Measurements from ENCODE around the gene RAB37. TPM values are rescaled to one million over a fixed set of nuclear protein-coding genes. Genes with fewer than 3 reads are reported as not detected.
A peak's percentile ranks its signal among the peaks of the same experiment; 100 is the strongest.

The RAB37 gene
- total and polyA plus RNA-seq, 3 experiments from 2014 or later: 5.8 to 125 (median 6.0) TPM

DNA sequence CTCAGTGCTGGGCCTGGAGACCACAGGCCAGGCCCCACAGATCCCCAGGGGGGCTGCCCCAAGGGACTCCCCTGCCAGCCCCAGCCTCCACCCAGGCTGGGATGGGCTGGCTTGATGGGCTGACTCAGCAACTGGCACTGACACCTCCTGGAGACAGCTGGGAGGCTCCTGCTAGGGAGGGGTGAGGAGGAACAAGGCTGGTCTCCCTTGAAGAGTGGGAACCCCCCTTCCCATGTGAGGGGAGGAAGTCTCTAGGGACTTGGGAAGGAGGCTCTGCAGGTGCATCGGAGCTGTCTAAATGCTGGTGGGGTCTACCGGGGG, 21.8 kb downstream of the RAB37 start:
- POLR2A ChIA-PET: interaction anchor here (1.3 to 3.2 kb wide), 6 partner anchors 9 to 103 kb away, joined by 3 to 38 read pairs (median 8); partner anchors contain the start of gene NHERF1
- peak overlapping the region; percentile 76 to 96 (median 90) for H3K27ac Mint-ChIP-seq
- Histone ChIP-seq H3K36me3 (ENCODE audit: insufficient read depth, low read length) (peaks cover 14% of the 10 kb centered on the region), H3K27ac (ENCODE audit: low read depth, low read length) (peak overlapping the region; percentile 20), H3K27me3 (ENCODE audit: insufficient read depth, low read length, poor library complexity, severe bottlenecking) (no peaks in the 10 kb centered on the region), H3K9me3 (ENCODE audit: low read length) (no peaks in the 10 kb centered on the region), H3K4me3 (ENCODE audit: low read length) (peak overlapping the region; percentile 57), H3K4me1 (ENCODE audit: insufficient read depth, low read length) (peaks cover 96% of the 10 kb centered on the region)
- no peak for DNase-seq
- H3K9me3 Mint-ChIP-seq: no peaks in the 10 kb centered on the region
- peak overlapping the region; percentile 62 to 90 (median 85) for H3K4me3 Mint-ChIP-seq
- no peaks in the 10 kb centered on the region for H3K27me3 Mint-ChIP-seq
- peaks cover 74 to 88% (median 78%) of the 10 kb centered on the region in 3 donors for H3K4me1 Mint-ChIP-seq
- CTCF ChIA-PET: interaction anchor here (0.7 to 15.2 kb wide), 11 partner anchors 8 to 111 kb away, joined by 3 to 214 read pairs (median 5); partner anchors contain the start of genes NAT9, NHERF1 and RAB37
- H3K36me3 Mint-ChIP-seq: peaks cover 0 to 45% (median 3%) of the 10 kb centered on the region in 3 donors

GRCh38 chr17:74759243-74759801, 22.3 kb downstream of the RAB37 start:
- Histone ChIP-seq H3K27me3 (ENCODE audit: insufficient read depth, low read length, poor library complexity, severe bottlenecking) (no peaks in the 10 kb centered on the region), H3K4me3 (ENCODE audit: low read length) (peak overlapping the region; percentile 57), H3K9me3 (ENCODE audit: low read length) (no peaks in the 10 kb centered on the region), H3K4me1 (ENCODE audit: insufficient read depth, low read length) (peaks cover 91% of the 10 kb centered on the region), H3K36me3 (ENCODE audit: insufficient read depth, low read length) (peaks cover 14% of the 10 kb centered on the region), H3K27ac (ENCODE audit: low read depth, low read length) (no peak overlapping the region)
- Mint-ChIP-seq H3K4me3 (peak overlapping the region; percentile 55 to 90 (median 85)), H3K9me3 (no peaks in the 10 kb centered on the region), H3K36me3 (peaks cover 0 to 49% (median 3%) of the 10 kb centered on the region in 3 donors), H3K27ac (peak overlapping the region; percentile 81 to 96 (median 90)), H3K4me1 (peaks cover 73 to 87% (median 73%) of the 10 kb centered on the region in 3 donors), H3K27me3 (no peaks in the 10 kb centered on the region)
- ChIA-PET POLR2A (interaction anchor here (1.2 to 3.2 kb wide), 7 partner anchors 9 to 102 kb away, joined by 3 to 38 read pairs (median 7); partner anchors contain the start of gene NHERF1), CTCF (interaction anchor here (0.7 to 15.2 kb wide), 12 partner anchors 8 to 112 kb away, joined by 3 to 214 read pairs (median 4); partner anchors contain the start of genes NAT9, NHERF1 and RAB37)
- peak; percentile 46 to 77 (median 59) for DNase-seq

DNA sequence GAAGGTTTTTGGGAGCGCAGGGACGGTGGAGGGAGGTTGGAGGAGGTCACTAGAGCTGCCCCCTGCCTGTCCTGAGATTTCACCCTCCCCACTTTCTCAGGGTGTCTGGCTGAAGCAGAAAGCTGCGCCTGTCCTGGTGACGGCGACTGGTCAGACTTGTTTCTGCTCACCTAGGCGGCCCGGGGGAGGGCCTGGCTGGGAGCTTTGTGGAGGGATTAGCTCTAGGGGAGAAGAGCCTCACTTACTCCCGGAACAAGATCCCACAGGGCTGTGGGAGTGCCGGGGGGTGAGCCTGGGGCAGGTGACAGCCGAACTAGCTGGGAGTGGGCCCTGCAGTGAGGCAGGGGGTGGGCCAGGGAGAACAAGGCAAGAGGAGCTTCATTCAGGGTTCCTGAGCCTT, 22.9 kb downstream of the RAB37 start:
- no peaks in the 10 kb centered on the region for H3K27me3 ChIP-seq (ENCODE audit: insufficient read depth, low read length, poor library complexity, severe bottlenecking)
- Mint-ChIP-seq H3K4me3 (peak overlapping the region; percentile 55 to 90 (median 85)), H3K27me3 (no peaks in the 10 kb centered on the region), H3K36me3 (peaks cover 0 to 51% (median 3%) of the 10 kb centered on the region in 3 donors), H3K9me3 (no peaks in the 10 kb centered on the region), H3K4me1 (peaks cover 67 to 84% (median 69%) of the 10 kb centered on the region in 3 donors), H3K27ac (peak overlapping the region; percentile 81 to 95 (median 90))
- no peak overlapping the region for H3K27ac ChIP-seq (ENCODE audit: low read depth, low read length)
- H3K4me1 ChIP-seq (ENCODE audit: insufficient read depth, low read length): peaks cover 85% of the 10 kb centered on the region
- H3K4me3 ChIP-seq (ENCODE audit: low read length): peak overlapping the region; percentile 57
- no peak for DNase-seq
- H3K9me3 ChIP-seq (ENCODE audit: low read length): no peaks in the 10 kb centered on the region
- H3K36me3 ChIP-seq (ENCODE audit: insufficient read depth, low read length): peaks cover 14% of the 10 kb centered on the region
- ChIA-PET POLR2A (interaction anchor here (0.7 to 3.2 kb wide), 8 partner anchors 10 to 102 kb away, joined by 3 to 38 read pairs (median 6); partner anchors contain the start of gene NHERF1), CTCF (interaction anchor here (0.8 to 15.2 kb wide), 8 partner anchors 8 to 105 kb away, joined by 4 to 214 read pairs (median 37); partner anchors contain the start of genes NAT9, NHERF1 and RAB37)

- Histone ChIP-seq H3K27ac (ENCODE audit: low read depth, low read length) (peak overlapping the region; percentile 39), H3K4me3 (ENCODE audit: low read length) (no peak overlapping the region), H3K4me1 (ENCODE audit: insufficient read depth, low read length) (peaks cover 79% of the 10 kb centered on the region), H3K36me3 (ENCODE audit: insufficient read depth, low read length) (peaks cover 14% of the 10 kb centered on the region), H3K27me3 (ENCODE audit: insufficient read depth, low read length, poor library complexity, severe bottlenecking) (no peaks in the 10 kb centered on the region), H3K9me3 (ENCODE audit: low read length) (no peaks in the 10 kb centered on the region)
- Mint-ChIP-seq H3K4me1 (peaks cover 60 to 78% (median 64%) of the 10 kb centered on the region in 3 donors), H3K36me3 (peaks cover 0 to 50% (median 3%) of the 10 kb centered on the region in 3 donors), H3K27ac (peak overlapping the region; percentile 63 to 91 (median 75)), H3K4me3 (peak overlapping the region in 6 of 7 donors; percentile 54 to 85 (median 71)), H3K9me3 (no peaks in the 10 kb centered on the region), H3K27me3 (no peaks in the 10 kb centered on the region)
- ChIA-PET CTCF (interaction anchor here (1.2 to 15.2 kb wide), 9 partner anchors 7 to 381 kb away, joined by 3 to 214 read pairs (median 31); partner anchors contain the start of genes NAT9, NHERF1 and RAB37), POLR2A (interaction anchor here (0.7 to 3.2 kb wide), 8 partner anchors 9 to 24 kb away, joined by 3 to 38 read pairs (median 7); partner anchors contain the start of gene NHERF1)
- no peak for DNase-seq
Measured at GRCh38 chr17:74760404-74761105, 23.5 kb downstream of the RAB37 start.

GRCh38 chr17:74761419-74761818, 24.4 kb downstream of the RAB37 start:
- Mint-ChIP-seq H3K27ac (peak overlapping the region in 7 of 8 donors; percentile 32 to 93 (median 75)), H3K27me3 (no peaks in the 10 kb centered on the region), H3K36me3 (peaks cover 0 to 56% (median 5%) of the 10 kb centered on the region in 3 donors), H3K4me3 (peak overlapping the region in 5 of 7 donors; percentile 24 to 82 (median 37)), H3K4me1 (peaks cover 62 to 79% (median 63%) of the 10 kb centered on the region in 3 donors), H3K9me3 (no peaks in the 10 kb centered on the region)
- H3K9me3 ChIP-seq (ENCODE audit: low read length): no peaks in the 10 kb centered on the region
- H3K36me3 ChIP-seq (ENCODE audit: insufficient read depth, low read length): peaks cover 20% of the 10 kb centered on the region
- POLR2A ChIA-PET: interaction anchor here (1.0 to 2.7 kb wide), 3 partner anchors 11 to 25 kb away, joined by 3 to 16 read pairs (median 5); no protein-coding TSS in a partner anchor
- H3K27ac ChIP-seq (ENCODE audit: low read depth, low read length): no peak overlapping the region
- H3K4me1 ChIP-seq (ENCODE audit: insufficient read depth, low read length): peaks cover 71% of the 10 kb centered on the region
- no peaks in the 10 kb centered on the region for H3K27me3 ChIP-seq (ENCODE audit: insufficient read depth, low read length, poor library complexity, severe bottlenecking)
- CTCF ChIA-PET: interaction anchor here (1.2 to 15.2 kb wide), 6 partner anchors 12 to 382 kb away, joined by 3 to 214 read pairs (median 18); partner anchors contain the start of genes NAT9 and RAB37
- DNase-seq: no peak
- no peak overlapping the region for H3K4me3 ChIP-seq (ENCODE audit: low read length)

- no peak for DNase-seq
- no peaks in the 10 kb centered on the region for H3K27me3 Mint-ChIP-seq
- H3K4me1 ChIP-seq (ENCODE audit: insufficient read depth, low read length): peaks cover 66% of the 10 kb centered on the region
- H3K27me3 ChIP-seq (ENCODE audit: insufficient read depth, low read length, poor library complexity, severe bottlenecking): no peaks in the 10 kb centered on the region
- H3K27ac Mint-ChIP-seq: peak overlapping the region in 3 of 8 donors; percentile 29 to 86 (median 68)
- no peak overlapping the region for H3K4me3 ChIP-seq (ENCODE audit: low read length)
- ChIA-PET CTCF (interaction anchor here (1.2 to 15.2 kb wide), 6 partner anchors 13 to 383 kb away, joined by 3 to 214 read pairs (median 18); partner anchors contain the start of genes NAT9 and RAB37), POLR2A (interaction anchor here (1.2 to 2.7 kb wide), 2 partner anchors 12 to 15 kb away, joined by 5 to 16 read pairs; no protein-coding TSS in a partner anchor)
- H3K9me3 Mint-ChIP-seq: no peaks in the 10 kb centered on the region
- H3K27ac ChIP-seq (ENCODE audit: low read depth, low read length): no peak overlapping the region
- peaks cover 0 to 54% (median 5%) of the 10 kb centered on the region in 3 donors for H3K36me3 Mint-ChIP-seq
- peaks cover 22% of the 10 kb centered on the region for H3K36me3 ChIP-seq (ENCODE audit: insufficient read depth, low read length)
- H3K9me3 ChIP-seq (ENCODE audit: low read length): no peaks in the 10 kb centered on the region
- peaks cover 57 to 77% (median 60%) of the 10 kb centered on the region in 3 donors for H3K4me1 Mint-ChIP-seq
- no peak overlapping the region for H3K4me3 Mint-ChIP-seq
Measured at GRCh38 chr17:74761931-74762330, 24.9 kb downstream of the RAB37 start.

- no peaks in the 10 kb centered on the region for H3K9me3 Mint-ChIP-seq
- H3K4me3 Mint-ChIP-seq: no peak overlapping the region
- peaks cover 0 to 69% (median 8%) of the 10 kb centered on the region in 3 donors for H3K36me3 Mint-ChIP-seq
- no peaks in the 10 kb centered on the region for H3K27me3 ChIP-seq (ENCODE audit: insufficient read depth, low read length, poor library complexity, severe bottlenecking)
- DNase-seq: no peak
- CTCF ChIA-PET: interaction anchor here (0.9 to 15.2 kb wide), 3 partner anchors 12 to 27 kb away, joined by 3 to 214 read pairs (median 5); partner anchors contain the start of gene NAT9
- peaks cover 47% of the 10 kb centered on the region for H3K4me1 ChIP-seq (ENCODE audit: insufficient read depth, low read length)
- peaks cover 40% of the 10 kb centered on the region for H3K36me3 ChIP-seq (ENCODE audit: insufficient read depth, low read length)
- no peak overlapping the region for H3K27ac ChIP-seq (ENCODE audit: low read depth, low read length)
- peak overlapping the region in 3 of 8 donors; percentile 60 to 81 (median 64) for H3K27ac Mint-ChIP-seq
- no peak overlapping the region for H3K4me3 ChIP-seq (ENCODE audit: low read length)
- POLR2A ChIA-PET: interaction anchor here (0.9 to 2.7 kb wide), 2 partner anchors 9 to 14 kb away, joined by 3 to 16 read pairs; no protein-coding TSS in a partner anchor
- peaks cover 47 to 64% (median 48%) of the 10 kb centered on the region in 3 donors for H3K4me1 Mint-ChIP-seq
- no peaks in the 10 kb centered on the region for H3K27me3 Mint-ChIP-seq
- no peaks in the 10 kb centered on the region for H3K9me3 ChIP-seq (ENCODE audit: low read length)
Measured at GRCh38 chr17:74763565-74764387, 26.7 kb downstream of the RAB37 start.
